HG03025 (cell line): Measurements from ENCODE around the gene SLC44A3.

Source experiments
- ATAC-seq: cut with Tn5 transposase; IDR thresholded peaks from one replicate; pipeline ENCODE4 v1.9.1; 2021; ENCODE audit warnings: mild to moderate bottlenecking, moderate library complexity; ENCODE audit not compliant: unreplicated experiment, low FRiP score

The SLC44A3 gene

DNA sequence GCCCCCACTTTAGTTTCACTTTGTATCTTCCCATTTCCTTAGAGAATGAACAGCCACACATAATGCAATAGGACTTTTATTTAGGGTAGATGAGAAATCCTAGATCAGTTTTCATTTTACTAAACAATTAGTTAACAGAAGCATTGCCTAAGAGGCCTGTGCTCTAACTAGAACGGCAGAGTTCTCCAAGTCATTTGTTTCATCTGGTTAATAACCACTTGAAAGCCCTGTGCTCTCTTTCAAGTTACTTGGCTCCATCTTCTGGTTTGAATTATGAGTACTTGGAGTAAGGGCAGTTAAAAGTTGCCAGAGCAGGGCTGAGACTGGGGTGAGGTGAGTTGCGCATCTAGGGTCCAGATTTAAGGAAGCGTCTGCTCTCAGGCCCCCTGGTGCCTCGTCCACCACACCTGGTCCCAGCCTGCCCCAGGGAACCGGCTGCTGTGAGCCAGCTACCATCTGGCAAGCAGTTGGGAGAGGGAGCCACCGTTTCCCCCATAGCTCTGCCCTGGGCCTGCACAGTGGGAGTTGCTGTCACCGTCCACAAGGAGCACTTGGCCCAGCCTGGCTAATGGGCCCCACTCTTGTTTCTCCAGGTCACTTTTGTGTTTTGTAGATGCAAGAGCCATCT lies 18.1 kb upstream of the SLC44A3 start:
- no peak for ATAC-seq

DNA sequence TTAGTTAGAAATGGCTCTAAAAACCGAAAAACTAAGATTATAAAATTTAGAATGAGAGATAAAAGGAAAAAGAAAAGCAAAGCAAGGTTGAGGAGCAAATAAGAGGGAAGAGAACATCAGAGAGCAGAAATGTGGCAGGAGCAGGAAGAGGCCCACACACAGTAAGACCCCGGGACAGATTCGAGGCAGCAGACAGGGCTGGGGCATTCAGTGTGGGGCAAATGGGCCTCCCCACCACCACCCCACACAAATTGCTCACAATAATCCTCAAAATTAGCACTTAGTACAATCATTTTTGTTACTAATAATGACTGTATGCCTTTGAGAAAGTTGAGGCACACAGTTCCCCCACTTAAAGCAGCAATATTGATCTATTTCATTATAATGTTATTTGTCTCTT lies 17.1 kb upstream of the SLC44A3 start:
- no peak for ATAC-seq

DNA sequence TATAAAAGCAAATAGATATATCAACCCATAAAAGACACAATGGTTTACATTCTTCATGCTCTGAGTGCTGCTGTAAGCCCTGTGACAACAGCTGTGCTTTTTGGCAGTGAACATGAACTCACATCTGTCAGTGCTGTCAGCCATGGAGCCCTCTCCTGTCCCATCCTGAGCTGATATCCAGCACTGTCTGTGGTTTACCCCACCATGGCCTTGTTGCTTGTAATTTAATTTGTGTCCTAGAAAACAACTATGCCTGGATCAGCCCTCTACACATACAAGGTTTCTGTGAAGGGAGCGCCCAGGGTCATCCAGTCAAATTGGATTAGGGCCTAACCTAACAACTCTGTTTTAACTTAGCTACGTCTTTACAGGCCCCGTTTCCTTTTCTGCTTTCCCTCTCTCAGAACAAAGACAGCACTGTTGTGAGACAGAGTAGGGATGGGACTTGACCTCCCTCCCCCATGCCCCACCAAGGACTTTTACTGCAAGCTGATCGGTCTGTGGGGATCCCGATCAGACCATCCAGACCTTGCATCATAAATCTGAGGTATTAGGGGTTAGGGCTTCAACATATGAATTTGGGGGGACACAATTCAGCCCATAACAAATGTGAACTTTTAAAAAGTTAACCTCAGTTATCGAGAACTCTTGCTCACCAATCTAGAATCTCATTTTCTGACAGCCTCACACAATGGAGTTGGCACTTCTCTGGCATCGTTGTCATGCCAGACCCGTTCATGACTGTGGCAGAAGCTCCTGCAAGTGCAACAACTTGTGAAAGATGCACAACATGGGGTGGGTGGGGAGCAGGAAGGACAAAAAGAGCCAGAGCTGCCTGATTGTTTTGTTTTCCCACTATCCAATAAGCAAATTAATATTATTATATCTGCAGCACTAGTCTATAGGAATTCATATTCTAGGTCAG lies 16.4 kb upstream of the SLC44A3 start:
- no peak for ATAC-seq

DNA sequence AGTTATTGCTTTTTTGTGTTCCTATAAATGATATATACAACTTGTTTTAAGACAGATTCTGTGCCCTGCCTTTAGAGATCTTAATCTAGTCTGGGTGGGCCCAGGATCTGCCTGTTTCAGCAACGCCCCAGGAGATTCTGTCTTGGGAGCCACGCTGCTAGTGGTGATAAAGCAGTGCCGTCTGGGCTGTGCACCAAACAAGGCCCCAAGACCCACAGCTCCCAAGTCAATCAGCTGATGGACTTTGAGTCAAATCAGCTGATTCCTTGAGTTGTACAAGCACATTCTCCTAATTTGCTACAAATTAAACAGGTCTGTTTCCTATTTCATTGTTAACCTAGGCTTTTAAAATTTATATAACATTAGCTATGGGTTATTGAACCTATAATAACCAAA lies 15.7 kb upstream of the SLC44A3 start:
- ATAC-seq: no peak

DNA sequence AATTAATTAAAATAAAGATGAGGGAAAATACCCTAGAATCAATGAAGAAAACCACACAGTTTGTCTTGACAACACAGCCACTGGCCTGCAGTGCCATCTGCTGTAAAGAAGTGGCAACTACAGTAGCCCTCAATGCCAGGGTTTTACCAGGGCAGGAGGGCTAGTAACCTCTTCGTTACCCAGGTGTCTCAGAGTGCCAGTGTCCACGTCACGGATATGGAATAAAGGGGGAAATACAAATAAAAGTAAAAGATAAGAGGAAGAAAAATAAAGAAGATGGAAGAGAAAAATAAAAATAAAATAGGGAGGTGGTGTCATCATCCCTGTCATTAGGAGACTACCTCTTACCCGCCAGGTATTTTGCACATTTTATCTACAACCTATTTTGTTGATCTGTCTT lies 14.2 kb upstream of the SLC44A3 start:
- ATAC-seq: no peak

DNA sequence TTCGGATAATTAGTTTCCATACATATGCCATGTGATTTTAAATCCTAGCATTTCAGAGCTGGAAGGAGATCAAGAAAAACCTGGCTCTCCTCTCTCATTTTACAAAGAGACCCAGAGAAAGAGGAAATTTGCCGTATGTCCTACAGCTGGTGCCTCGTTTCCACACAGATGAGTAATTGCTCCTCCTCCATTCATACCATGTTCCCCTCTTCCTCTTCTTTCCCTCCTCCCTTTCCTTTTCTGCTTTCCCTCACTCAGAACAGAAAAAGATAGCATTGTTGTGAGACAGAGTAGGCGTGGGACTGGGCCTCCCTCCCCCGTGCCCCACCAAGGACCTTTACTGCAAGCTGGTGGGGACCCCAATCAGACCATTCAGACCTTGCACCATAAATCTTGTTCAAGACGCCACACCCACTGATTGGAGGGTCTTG lies 13.7 kb upstream of the SLC44A3 start:
- ATAC-seq: no peak

DNA sequence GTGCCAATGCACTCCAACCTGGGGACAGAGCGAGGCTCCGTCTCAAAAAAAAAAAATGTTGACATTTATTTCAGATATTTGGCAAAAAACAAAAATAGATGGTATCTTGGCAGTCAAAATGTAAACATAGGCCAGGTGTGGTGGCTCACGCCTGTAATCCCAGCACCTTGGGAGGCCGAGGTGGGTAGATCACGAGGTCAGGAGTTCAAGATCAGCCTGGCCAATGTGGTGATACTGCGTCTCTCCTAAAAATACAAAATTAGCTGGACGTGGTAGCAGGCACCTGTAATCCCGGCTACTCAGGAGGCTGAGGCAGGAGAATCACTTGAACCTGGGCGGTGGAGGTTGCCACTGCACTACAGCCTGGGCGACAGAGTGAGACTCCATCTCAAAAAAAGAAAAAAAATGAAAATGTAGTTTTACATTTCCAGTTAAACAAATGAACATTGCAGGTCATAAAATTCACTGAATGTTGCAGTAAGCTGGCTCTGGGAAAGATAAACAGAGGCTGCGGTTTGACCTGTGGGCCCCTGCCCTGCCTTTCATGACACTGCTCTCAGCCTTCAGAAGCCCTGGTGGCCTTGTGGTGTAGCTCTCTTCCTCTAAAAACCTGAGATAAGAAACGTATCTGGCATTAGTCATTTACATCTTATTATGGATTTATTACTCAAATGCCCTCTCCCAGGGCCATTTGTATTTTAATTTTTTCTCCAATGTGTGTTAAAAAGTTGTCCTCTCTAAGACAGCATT lies 12.2 kb upstream of the SLC44A3 start:
- ATAC-seq: no peak

DNA sequence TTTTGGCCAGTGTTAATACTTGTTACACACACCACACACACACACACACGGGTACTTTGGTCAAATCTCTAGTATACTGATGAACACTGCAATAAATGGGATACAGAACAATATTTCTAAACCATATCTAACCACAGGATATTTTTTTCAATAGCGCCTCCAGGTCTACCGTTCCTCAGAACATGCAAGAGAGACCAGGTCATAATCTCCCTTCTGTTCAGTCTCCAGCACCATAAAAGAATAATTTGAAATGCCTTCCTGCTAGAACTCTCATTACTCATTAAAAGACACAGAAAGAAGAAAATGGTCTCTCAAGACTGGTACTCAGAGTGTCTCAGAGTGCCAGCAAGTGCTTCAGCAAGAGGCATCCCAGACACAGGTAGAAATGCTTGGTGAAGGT lies 11.5 kb upstream of the SLC44A3 start:
- no peak for ATAC-seq

DNA sequence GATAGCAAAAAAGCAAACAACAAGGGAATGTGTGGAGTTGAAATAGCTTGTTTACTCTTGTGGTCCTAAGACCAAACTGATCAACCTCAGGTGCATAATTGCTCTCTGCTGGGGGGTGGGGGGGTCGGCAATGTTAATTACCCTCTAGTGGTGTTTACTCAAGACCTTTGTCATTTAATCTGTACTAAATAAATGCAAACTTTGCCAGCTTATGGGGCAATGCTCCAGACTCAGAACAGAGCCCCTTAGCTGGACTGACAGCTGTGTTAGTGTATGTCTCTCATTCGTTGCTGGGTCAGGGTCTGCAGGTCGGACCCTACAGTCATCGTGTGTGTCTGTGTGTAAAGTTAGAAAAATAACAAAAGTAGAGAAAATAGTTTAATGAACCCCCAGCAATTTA lies 7.2 kb upstream of the SLC44A3 start:
- ATAC-seq: no peak

DNA sequence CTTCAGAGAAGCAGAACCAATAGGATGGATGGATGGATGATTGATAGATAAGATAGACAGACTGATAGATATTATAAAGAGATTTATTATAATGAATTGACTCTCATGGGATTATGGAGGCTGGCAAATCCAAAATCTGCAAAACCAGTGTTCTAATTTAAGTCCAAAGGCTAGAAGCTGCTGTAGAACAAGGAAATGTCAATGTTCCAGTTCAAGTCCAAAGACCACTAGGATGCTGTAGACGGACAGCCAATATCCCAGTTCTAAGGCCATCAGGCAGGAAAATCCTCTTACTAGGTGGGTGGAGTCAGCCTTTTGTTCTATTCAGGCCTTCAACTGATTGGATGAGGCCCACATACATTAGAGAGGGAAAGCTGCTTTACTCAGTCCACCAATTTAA lies 4.1 kb upstream of the SLC44A3 start:
- ATAC-seq: no peak

DNA sequence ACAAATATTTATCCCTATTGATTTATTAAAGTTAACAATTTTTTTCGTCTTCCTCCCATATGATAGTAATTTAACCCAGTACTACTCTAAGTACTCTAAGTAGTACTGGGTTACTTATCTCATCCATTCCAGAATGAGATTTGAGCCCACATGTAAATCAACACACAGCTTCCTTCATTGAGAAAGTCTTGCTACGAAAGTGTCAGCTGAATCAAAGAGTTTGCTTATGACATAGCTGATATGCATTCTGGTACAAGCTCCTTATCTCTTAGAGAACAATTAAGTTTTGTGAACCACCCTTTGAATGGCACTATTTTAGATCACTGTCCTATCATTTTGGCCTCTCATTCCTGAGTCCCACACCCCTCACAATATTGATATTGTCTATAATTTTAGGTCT lies 2.4 kb upstream of the SLC44A3 start:
- no peak for ATAC-seq

DNA sequence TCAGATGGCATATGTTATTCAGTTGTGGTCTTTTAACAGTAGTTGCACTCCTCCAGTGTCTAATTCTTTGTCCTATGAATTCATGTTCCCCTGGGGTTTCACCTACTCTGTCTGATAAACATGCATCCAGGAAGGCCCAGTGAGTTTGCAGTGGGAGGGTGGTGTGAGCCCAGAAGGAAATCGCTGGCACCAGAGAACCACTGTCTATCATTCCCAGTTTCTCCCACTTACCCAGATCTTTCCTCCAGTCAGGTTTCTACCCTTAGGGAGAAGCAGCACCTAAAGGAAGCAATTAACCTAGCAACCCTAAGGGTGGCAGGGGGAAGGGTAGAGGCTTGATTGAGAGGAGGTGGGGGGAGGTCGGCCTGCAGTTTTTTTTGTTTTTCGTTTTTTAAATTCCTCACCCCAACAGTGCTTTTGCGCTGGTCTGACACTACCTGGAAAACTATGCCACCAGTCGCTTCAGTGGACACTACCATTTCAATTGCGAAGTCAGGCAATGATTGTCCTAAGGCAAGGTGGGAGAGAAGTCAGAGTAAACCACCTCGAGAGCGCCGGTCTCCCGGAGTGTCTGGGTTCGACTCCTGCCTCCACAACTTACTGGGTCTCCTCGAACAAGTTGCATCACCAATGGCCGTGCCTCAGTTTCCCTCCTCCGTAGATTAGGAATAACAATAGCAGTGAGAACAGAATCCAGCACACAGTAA lies 766 bp upstream of the SLC44A3 start:
- ATAC-seq: no peak

DNA sequence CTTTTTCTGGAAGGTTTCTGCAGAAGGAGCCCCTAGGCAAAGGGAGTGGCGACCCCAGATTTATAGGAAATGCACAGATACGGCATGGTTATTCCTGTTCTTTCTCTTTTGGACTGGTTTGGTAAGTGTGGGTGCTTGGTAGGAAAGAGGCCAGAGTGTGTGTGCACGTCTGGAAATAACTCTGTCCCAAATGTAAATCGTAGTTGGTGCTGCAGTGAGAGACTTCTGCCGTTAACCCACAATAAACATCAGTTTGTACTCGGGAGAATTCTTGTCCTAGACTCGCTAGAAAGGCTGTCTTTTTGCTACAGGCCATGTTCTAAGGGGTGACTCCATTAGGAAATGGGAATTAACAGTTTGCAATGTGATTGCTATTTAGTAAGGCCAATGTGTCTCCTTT lies 779 bp downstream of the SLC44A3 start:
- no peak for ATAC-seq

DNA sequence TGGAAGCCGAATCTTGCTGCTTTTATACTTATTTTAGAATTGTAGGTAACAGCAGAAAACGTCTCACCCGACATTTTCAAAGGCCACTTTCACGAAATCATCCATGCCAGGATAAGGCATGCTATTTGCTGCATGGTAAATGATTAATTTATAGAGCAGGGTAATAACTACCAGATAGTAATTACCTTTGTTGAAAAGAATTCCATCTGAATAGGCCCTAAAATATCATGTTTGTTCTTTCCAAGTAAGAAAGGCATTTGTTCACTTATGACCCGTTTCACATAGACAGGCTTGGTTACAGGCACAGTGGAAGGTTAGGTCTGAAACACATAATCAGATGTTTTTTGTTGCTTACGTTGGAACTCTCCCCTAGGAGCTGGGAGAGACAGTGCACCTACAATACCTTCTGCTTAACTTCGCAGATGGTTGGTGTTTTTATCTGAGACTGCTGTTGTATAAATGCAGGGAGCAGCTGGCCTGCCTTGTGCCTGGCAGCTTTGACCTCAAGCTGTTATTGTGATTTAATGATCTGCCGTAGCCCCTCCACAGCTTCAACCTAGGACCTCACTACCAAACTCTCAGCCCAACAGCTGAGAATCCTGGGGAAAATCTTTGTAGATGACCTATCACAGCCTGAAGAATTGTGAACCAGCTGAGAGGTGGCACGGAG lies 1.6 kb downstream of the SLC44A3 start:
- ATAC-seq: no peak

DNA sequence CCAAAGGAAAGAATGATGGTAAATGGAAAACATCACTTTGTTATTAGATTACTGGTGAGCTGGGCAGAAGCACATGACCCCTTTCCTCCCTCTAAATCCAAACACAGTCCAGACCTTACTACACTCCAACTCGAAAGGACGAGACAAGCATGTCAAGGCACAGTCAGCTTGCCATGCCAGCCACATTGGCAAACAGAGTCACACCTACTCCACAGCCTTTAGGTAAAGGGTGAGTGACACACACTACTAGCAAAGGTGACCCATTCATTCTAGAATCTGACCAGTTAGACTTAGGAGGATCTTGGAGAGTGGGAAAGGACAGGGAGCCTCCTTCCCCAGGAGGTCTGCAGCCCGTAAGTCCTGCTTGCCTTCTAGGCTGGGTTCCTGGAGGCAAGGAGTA lies 3.0 kb downstream of the SLC44A3 start:
- ATAC-seq: no peak

DNA sequence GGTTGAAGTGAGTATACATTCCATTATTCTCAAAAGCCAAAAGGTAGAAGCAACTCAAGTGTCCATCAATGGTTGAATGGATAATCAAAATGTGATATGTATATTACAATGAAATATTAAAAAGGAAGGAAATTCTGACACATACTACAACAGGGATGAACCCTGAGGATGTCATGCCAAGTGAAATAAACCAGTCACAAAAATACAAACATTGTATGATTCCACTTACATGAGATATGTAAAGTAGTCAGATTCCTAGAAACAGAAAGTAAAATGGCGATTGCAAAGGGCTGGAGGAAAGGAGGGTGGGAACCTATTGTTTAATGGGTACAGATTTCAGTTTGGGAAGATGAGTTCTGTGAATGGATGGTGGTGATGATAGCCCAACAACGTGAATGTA lies 5.8 kb downstream of the SLC44A3 start:
- no peak for ATAC-seq

DNA sequence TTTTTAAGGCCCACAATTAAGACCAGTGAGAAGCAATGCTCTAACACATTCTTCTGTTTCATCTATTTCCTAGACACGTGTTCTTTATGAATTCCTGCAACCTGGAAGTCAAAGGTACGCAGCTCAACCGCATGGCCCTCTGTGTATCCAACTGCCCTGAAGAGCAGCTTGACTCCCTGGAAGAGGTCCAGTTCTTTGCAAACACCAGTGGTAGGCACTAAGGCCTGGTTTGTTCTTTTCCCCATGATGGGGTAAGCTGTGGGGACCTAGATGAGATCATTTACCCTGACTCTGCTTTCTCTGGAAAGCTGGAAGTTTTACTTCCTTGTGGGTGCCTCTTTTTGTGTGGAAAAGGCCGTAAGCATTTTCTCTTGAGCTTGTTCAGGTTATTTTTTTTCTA lies 7.3 kb downstream of the SLC44A3 start:
- ATAC-seq: no peak

DNA sequence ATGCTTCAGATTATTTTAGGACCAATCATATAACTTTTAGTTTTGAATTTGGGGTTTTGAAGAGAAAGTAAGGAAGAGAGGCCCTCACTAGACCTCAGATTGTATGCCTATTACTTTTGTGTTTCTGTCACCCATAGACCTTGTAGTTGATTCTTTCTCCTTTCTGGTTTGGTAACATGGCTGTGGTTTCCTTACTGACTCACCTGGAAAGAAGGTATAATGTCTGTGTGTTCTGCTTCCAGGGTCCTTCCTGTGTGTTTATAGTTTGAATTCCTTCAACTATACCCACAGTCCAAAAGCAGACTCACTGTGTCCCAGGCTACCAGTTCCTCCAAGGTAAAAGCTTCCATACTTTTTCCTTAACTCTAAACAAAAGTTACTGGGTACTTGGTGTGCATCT lies 8.1 kb downstream of the SLC44A3 start:
- ATAC-seq: no peak

DNA sequence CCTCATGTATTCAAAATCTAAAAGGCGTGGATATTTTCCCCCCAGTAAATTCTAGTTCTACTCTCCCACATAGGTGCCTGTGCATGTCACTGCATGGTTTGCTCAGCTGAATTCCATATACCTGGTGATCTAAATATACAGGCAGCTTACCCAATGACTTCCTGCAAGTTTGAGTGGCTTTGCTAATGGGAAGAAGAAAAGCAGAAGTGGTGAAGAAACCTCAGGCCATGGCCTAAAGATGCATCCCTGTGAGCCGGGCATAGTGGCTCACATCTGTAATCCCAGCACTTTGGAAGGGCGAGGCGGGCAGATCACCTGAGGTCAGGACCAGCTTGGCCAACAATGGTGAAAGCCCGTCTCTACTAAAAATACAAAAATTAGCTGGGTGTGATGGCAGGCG lies 11.5 kb downstream of the SLC44A3 start:
- ATAC-seq: no peak

DNA sequence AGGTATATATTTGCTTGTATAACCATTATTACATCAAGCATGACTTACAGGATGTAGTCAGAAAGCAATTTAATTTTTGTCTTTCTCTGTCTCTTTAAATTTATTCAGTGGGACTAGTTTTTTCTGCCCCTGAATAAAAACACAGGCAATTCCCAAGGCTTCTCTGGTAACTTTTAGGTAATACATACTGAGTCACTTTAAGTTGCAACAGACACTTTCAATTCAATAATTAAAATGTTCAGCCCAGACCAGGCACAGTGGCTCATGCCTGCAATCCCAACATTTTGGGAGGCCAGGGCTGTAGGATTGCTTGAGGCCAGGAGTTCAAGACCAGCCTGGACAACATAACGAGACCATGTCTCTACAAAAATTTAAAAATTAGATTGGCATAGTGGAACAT lies 12.3 kb downstream of the SLC44A3 start:
- ATAC-seq: no peak
